Measurements from ENCODE around the gene ROR2. TPM values are rescaled to one million over a fixed set of nuclear protein-coding genes. Genes with fewer than 3 reads are reported as not detected.

The ROR2 gene
- total RNA-seq, 1 experiment from 2014 or later, result 2.7 TPM

DNA sequence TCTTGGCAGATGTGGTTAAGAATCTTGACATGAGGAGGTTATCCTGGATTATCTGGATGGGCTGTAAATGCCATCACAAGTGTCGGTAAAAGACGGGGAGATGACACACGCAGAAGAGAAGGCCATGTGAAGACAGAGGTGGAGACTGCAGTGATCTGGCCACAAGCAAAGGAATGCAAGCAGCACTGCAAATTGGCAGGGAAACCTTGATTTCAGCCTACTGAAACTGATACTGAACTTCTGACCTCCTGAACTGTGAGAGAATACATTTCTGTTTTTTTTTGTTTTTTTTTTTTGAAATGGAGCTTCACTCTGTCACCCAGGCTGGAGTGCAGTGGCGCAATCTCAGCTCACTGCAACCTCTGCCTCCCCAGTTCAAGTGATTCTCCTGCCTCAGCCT is 433.9 kb downstream of the ROR2 start:
- H4K5ac ChIP-seq (ENCODE audit: insufficient read length, low read depth, low read length), result no peak overlapping the region
- no peak overlapping the region for H3K56ac ChIP-seq (ENCODE audit: insufficient read length, low read depth, low read length)
- no peak overlapping the region for H2AFZ ChIP-seq (ENCODE audit: low read length)
- H2BK12ac ChIP-seq (ENCODE audit: insufficient read length, low read depth, low read length), result no peak overlapping the region
- no peak overlapping the region for H3K18ac ChIP-seq (ENCODE audit: insufficient read length, low read depth, low read length)
- H2BK5ac ChIP-seq (ENCODE audit: insufficient read length, low read length), result no peak overlapping the region
- Mint-ChIP-seq H3K9me3 (peaks cover 5 to 7% of the 10 kb centered on the region in 2 experiments), H3K27ac (no peak overlapping the region), H3K4me3 (no peak overlapping the region), H3K36me3 (ENCODE audit: insufficient read depth in 1 of 3, low read depth in 3 of 3) (peaks cover 0 to 8% (median 3%) of the 10 kb centered on the region in 3 experiments; a peak in 4 of 7 replicates), H3K27me3 (ENCODE audit: low read depth) (no peaks in the 10 kb centered on the region; the same call in none of the 2 replicates), H3K4me1 (peaks cover 8 to 12% of the 10 kb centered on the region in 2 experiments)
- H3K9ac ChIP-seq (ENCODE audit: extremely low read depth, insufficient read length, low read length), result no peak overlapping the region
- H3K23ac ChIP-seq (ENCODE audit: insufficient read length, low read depth, low read length), result no peak overlapping the region
- no peak for DNase-seq
- no peak overlapping the region for H3K4ac ChIP-seq (ENCODE audit: low read depth, low read length)
- no peaks in the 10 kb centered on the region for H3K79me1 ChIP-seq (ENCODE audit: insufficient read depth, low read depth, low read length, poor library complexity, severe bottlenecking)
- no peak overlapping the region for H2BK120ac ChIP-seq (ENCODE audit: low read depth, low read length, poor library complexity, severe bottlenecking)
- no peaks in the 10 kb centered on the region for H3K27me3 ChIP-seq (ENCODE audit: insufficient read depth, low read length)
- no peak overlapping the region for H2BK20ac ChIP-seq (ENCODE audit: low read depth, low read length, poor library complexity, severe bottlenecking)
- H4K8ac ChIP-seq (replicated peaks; ENCODE audit: insufficient read length, low read depth, low read length), result no peak overlapping the region
- H2AK5ac ChIP-seq (ENCODE audit: insufficient read length, low read length), result no peak overlapping the region
- no peak overlapping the region for H3K4me2 ChIP-seq (ENCODE audit: insufficient read depth, insufficient read length, low read length)
- WGBS (ENCODE audit: extremely low coverage, insufficient read length, low lambda C conversion rate), result no CpG with 5 or more reads among the region's 4 CpGs
- TF ChIP-seq, protein P1, sequence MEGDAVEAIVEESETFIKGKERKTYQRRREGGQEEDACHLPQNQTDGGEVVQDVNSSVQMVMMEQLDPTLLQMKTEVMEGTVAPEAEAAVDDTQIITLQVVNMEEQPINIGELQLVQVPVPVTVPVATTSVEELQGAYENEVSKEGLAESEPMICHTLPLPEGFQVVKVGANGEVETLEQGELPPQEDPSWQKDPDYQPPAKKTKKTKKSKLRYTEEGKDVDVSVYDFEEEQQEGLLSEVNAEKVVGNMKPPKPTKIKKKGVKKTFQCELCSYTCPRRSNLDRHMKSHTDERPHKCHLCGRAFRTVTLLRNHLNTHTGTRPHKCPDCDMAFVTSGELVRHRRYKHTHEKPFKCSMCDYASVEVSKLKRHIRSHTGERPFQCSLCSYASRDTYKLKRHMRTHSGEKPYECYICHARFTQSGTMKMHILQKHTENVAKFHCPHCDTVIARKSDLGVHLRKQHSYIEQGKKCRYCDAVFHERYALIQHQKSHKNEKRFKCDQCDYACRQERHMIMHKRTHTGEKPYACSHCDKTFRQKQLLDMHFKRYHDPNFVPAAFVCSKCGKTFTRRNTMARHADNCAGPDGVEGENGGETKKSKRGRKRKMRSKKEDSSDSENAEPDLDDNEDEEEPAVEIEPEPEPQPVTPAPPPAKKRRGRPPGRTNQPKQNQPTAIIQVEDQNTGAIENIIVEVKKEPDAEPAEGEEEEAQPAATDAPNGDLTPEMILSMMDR (conservative IDR thresholded peaks at IDR 0.05), result no peak
- H3K79me2 ChIP-seq (ENCODE audit: insufficient read depth, low read length), result no peaks in the 10 kb centered on the region
- no peak overlapping the region for H3K14ac ChIP-seq (ENCODE audit: insufficient read depth, low read length)
- no peak overlapping the region for H3K27ac ChIP-seq (ENCODE audit: insufficient read length, low read depth, low read length)
- H3K4me1 ChIP-seq (ENCODE audit: insufficient read depth, low read length), result no peaks in the 10 kb centered on the region; the same call in 1 of the 2 replicates
- H3K9me3 ChIP-seq (ENCODE audit: control insufficient read depth, low read depth, low read length), result no peaks in the 10 kb centered on the region
- H4K20me1 ChIP-seq (ENCODE audit: control insufficient read depth, insufficient read depth, insufficient read length), result no peaks in the 10 kb centered on the region
- no peak overlapping the region for H4K91ac ChIP-seq (ENCODE audit: insufficient read length, low read depth, low read length)
- H2BK15ac ChIP-seq (ENCODE audit: low read depth, low read length), result no peak overlapping the region; the same call in 1 of the 2 replicates
- no peaks in the 10 kb centered on the region for H3K23me2 ChIP-seq (ENCODE audit: insufficient read length, low read depth, low read length, poor library complexity, severe bottlenecking)
- no peak overlapping the region for H3T11ph ChIP-seq (ENCODE audit: low read length)
